Measurements from ENCODE around the gene EDNRA. TPM values are rescaled to one million over a fixed set of nuclear protein-coding genes. Genes with fewer than 3 reads are reported as not detected.

EDNRA gene
- total RNA-seq, 1 experiment from 2014 or later: 0.71 TPM

DNA sequence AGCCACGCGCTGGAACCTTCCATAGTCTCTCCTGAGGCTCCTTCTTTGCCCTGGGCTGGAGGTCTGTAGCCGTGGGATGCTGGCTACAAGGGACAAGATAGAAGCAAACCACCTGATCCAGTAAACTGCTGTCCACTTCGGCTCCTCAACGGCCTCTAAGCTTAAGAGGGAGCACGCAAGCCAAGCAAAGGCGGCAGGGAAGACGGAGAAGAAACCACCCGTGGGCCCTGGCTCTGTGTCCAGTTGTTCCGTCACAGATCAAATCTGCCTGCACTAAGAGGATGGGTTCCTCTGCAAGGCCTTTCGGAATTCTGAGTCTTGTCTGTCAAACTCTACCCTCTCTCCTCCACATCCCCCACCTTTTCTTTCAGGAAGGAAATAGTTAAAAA is 401 bp upstream of the EDNRA start:
- no peaks in the 10 kb centered on the region for H3K4me1 Mint-ChIP-seq (ENCODE audit: low read depth, unreplicated experiment)
- no peak overlapping the region for H3K27ac Mint-ChIP-seq (ENCODE audit: unreplicated experiment)
- H3K4me3 Mint-ChIP-seq (ENCODE audit: low read depth, unreplicated experiment): peak overlapping the region; percentile 72
- peaks cover 11% of the 10 kb centered on the region for H3K36me3 Mint-ChIP-seq (ENCODE audit: insufficient read depth, unreplicated experiment)
- DNase-seq: no peak
- intact Hi-C loops (cut with micrococcal nuclease; ENCODE audit: unreplicated experiment): no loop called here
- TF ChIP-seq, protein P1, sequence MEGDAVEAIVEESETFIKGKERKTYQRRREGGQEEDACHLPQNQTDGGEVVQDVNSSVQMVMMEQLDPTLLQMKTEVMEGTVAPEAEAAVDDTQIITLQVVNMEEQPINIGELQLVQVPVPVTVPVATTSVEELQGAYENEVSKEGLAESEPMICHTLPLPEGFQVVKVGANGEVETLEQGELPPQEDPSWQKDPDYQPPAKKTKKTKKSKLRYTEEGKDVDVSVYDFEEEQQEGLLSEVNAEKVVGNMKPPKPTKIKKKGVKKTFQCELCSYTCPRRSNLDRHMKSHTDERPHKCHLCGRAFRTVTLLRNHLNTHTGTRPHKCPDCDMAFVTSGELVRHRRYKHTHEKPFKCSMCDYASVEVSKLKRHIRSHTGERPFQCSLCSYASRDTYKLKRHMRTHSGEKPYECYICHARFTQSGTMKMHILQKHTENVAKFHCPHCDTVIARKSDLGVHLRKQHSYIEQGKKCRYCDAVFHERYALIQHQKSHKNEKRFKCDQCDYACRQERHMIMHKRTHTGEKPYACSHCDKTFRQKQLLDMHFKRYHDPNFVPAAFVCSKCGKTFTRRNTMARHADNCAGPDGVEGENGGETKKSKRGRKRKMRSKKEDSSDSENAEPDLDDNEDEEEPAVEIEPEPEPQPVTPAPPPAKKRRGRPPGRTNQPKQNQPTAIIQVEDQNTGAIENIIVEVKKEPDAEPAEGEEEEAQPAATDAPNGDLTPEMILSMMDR (IDR thresholded peaks at IDR 0.05; ENCODE audit: unreplicated experiment): no peak
- CTCF ChIA-PET: interaction anchor here (0.8 kb wide), 1 partner anchor 12 kb away, joined by 3 read pairs; no protein-coding TSS in a partner anchor
- BruUV-seq (replicated peaks): no TSS peak
- H3K9me3 Mint-ChIP-seq (ENCODE audit: low read depth, unreplicated experiment): no peaks in the 10 kb centered on the region
- no peaks in the 10 kb centered on the region for H3K27me3 Mint-ChIP-seq (ENCODE audit: unreplicated experiment)

DNA sequence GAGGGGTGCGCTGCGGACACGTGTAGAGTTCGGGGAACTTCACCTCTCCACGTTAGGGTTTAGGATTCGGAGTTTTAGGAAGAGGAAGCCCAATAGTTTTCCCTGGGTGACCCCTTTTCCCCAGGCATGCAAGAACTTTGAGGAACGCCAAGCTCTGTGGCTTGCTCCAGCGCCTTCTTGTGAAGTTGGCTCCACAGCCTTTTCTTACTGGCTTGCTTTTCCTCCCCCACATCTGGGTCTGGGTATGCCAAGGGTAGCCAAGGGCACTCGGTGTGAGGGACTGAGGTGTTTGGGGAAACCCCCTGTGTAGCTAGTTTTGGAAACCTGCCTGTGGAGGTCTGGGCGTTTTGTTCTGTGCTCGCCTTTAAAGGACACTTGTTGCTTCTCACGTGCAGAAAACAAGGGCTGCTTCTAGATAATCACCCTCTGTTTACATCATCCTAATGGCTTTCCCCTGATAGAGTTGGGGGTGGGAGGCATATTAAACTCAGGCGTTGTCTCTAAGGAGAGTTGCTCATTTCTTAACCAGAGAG is 746 bp downstream of the EDNRA start:
- Mint-ChIP-seq H3K27ac (ENCODE audit: unreplicated experiment) (no peak overlapping the region), H3K9me3 (ENCODE audit: low read depth, unreplicated experiment) (no peaks in the 10 kb centered on the region), H3K36me3 (ENCODE audit: insufficient read depth, unreplicated experiment) (peaks cover 11% of the 10 kb centered on the region), H3K4me3 (ENCODE audit: low read depth, unreplicated experiment) (peak overlapping the region; percentile 72), H3K27me3 (ENCODE audit: unreplicated experiment) (no peaks in the 10 kb centered on the region), H3K4me1 (ENCODE audit: low read depth, unreplicated experiment) (no peaks in the 10 kb centered on the region)
- DNase-seq: no peak
- intact Hi-C loops (cut with micrococcal nuclease; ENCODE audit: unreplicated experiment): no loop called here
- no TSS peak for BruUV-seq (replicated peaks)
- TF ChIP-seq, protein P1 (IDR thresholded peaks at IDR 0.05; ENCODE audit: unreplicated experiment): no peak
- CTCF ChIA-PET: interaction anchor here (0.8 kb wide), 1 partner anchor 19 kb away, joined by 3 read pairs; no protein-coding TSS in a partner anchor

DNA sequence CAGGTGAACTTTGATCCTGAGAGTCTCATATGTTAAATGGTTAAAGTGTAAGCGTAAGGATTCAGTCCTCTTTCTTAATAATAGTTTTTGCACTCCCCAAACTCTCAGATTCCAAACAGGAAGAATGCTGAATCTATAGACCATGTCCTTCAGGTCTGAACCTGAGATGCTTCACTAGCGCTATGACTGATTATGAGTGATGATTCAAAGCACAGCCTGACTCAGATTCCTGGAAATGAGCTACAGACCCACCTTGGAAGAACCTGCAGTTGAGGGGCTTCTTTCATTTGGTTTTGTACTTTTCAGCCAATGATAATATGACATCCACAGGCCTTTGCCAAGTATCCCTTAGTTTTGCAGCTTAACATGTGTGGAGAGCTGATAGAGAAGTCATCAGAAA is 1.4 kb downstream of the EDNRA start:
- CTCF ChIA-PET: no interaction called here
- no peaks in the 10 kb centered on the region for H3K4me1 Mint-ChIP-seq (ENCODE audit: low read depth, unreplicated experiment)
- no peaks in the 10 kb centered on the region for H3K27me3 Mint-ChIP-seq (ENCODE audit: unreplicated experiment)
- no peak for DNase-seq
- BruUV-seq (replicated peaks): no TSS peak
- TF ChIP-seq, protein P1 (IDR thresholded peaks at IDR 0.05; ENCODE audit: unreplicated experiment): no peak
- H3K4me3 Mint-ChIP-seq (ENCODE audit: low read depth, unreplicated experiment): no peak overlapping the region
- H3K9me3 Mint-ChIP-seq (ENCODE audit: low read depth, unreplicated experiment): no peaks in the 10 kb centered on the region
- H3K36me3 Mint-ChIP-seq (ENCODE audit: insufficient read depth, unreplicated experiment): peaks cover 11% of the 10 kb centered on the region
- intact Hi-C loops (cut with micrococcal nuclease; ENCODE audit: unreplicated experiment): no loop called here
- H3K27ac Mint-ChIP-seq (ENCODE audit: unreplicated experiment): no peak overlapping the region

DNA sequence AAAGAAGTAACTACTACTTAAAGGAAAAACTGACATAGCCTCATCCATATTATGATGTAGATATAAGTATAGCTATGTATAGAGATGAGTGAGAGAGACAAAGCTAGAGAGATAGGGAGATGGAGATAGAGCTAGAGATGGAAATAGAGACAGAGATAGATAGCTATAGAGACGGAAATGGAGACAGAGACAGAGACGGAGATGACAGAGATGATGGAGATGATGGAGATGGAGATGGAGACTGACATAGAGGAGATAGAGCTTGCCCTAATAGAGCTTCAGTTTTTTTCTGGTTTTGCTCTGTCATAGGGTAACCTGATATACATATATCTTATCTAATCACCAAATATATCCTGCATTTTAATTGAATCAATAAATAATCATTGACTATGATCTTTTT is 4.3 kb downstream of the EDNRA start:
- intact Hi-C loops (cut with micrococcal nuclease; ENCODE audit: unreplicated experiment): no loop called here
- no peak overlapping the region for H3K27ac Mint-ChIP-seq (ENCODE audit: unreplicated experiment)
- H3K4me1 Mint-ChIP-seq (ENCODE audit: low read depth, unreplicated experiment): no peaks in the 10 kb centered on the region
- H3K27me3 Mint-ChIP-seq (ENCODE audit: unreplicated experiment): no peaks in the 10 kb centered on the region
- CTCF ChIA-PET: no interaction called here
- no peaks in the 10 kb centered on the region for H3K9me3 Mint-ChIP-seq (ENCODE audit: low read depth, unreplicated experiment)
- TF ChIP-seq, protein P1 (IDR thresholded peaks at IDR 0.05; ENCODE audit: unreplicated experiment): no peak
- H3K36me3 Mint-ChIP-seq (ENCODE audit: insufficient read depth, unreplicated experiment): peaks cover 11% of the 10 kb centered on the region
- BruUV-seq (replicated peaks): no TSS peak
- DNase-seq: no peak
- no peak overlapping the region for H3K4me3 Mint-ChIP-seq (ENCODE audit: low read depth, unreplicated experiment)
